NCI-H1436 (cell line): Measurements from ENCODE around the gene RNF114.
"Not testable (repeated sequence)": the region's sequence is repeated elsewhere in the genome, so short reads cannot be mapped to it uniquely, and the experiment has no call there.

Source experiments
- DNase-seq: peaks from one replicate; lab custom pipeline; 2025; lab: John Stamatoyannopoulos, UW

RNF114 gene

DNA sequence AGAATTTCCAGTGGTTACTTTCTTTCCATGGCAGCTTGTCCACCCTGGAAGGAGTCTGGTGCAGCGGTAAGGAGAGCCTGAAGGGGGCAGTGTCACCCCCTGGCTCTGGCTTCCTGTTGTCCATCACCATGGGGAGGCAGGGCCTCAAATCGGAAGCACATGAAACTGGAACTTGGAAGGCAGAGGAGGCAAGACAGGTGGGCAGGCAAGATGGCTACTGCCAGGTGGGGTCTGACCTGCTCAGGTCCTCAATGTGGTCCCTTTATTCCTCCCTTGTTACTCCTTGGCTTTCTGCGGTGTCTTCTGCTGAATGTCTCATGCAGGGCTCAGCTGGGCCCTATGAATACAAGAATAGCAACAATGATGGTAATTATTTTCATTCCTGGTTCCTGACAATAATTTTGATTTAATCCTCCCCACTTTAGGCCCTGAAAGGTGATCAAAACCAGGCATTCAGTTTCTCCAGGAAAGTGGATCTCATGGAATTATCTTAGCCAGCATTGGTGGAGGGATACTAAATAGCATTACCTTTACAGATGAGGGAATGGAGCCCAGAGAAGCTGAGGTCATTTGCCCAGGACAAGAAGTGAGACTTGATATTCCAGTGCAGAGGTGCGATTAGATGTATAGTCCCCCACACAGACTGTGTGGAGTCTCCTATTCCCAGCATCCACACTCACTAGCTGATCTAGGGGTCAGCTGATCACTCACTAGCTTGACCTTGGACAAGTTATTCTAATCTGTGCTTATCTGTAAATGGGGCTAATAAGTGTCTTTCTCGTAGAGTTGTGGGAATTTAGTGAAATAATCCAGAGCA, 29.0 kb downstream of the RNF114 start:
- no peak for DNase-seq

DNA sequence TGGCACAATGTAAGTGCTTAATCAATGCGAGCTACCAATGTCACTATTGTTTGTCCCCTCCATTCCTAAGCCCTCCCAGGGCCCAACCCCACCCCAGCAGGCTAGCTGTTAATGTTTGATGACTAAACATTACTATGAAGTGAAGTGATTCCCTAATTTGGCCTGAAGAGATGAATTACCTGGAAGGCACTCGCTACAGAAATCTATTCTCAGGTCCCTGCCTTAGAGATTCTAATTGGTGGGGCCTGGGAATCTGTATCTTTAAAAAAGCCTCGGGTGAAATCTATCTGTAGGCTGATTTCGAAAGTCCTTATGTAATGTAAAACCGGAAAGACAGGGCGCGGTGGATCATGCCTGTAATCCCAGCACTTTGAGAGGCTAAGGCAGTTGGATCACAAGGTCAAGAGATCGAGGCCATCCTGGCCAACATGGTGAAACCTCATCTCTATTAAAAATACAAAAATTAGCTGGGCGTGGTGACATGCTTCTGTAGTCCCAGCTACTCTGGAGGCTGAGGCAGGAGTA, 29.6 kb downstream of the RNF114 start:
- DNase-seq = no peak

GRCh38 chr20:49966861-49967260, 30.7 kb downstream of the RNF114 start:
- no peak for DNase-seq

GRCh38 chr20:49969234-49969633, 33.0 kb downstream of the RNF114 start:
- DNase-seq = no peak

GRCh38 chr20:49969946-49970345, 33.7 kb downstream of the RNF114 start:
- no peak for DNase-seq

GRCh38 chr20:49970498-49970897, 34.3 kb downstream of the RNF114 start:
- no peak for DNase-seq

DNA sequence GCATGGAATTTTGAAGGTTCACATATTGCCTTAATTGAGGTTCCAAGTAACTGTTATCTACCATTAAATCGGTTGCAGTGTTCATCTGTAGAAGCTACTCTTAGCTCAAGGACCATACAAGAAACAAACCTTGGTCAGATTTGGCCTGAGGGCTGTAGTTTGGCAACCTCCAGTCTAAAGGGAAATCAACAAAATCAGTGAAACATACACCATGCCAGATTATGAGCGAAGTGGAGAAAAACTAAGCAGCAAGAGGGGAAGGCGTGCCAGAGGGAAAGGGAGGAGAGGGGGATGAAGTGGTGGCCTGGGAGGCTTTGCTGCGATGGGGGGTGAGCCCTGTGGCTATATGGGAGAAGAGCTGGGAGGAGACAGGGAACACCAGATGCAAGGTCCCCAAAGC, 37.8 kb downstream of the RNF114 start:
- DNase-seq = no peak

GRCh38 chr20:49976542-49976941, 40.3 kb downstream of the RNF114 start:
- no peak for DNase-seq

GRCh38 chr20:49977740-49978139, 41.5 kb downstream of the RNF114 start:
- not testable (repeated sequence) for DNase-seq

DNA sequence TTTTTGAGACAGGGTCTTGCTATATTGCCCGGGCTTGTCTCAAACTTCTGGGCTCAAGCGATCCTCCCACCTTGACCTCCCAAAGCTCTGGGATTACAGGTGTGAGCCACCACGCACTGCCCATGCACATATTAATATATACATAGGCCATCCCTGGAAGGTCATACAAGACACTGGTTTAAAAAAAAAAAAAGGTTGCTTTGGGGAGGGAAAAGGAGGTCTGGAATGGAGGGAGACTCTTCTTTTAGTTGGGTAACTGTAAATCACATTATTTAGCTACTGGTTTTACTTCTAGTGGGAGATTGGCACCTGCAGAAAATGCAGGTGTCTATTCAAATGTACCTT, 42.5 kb downstream of the RNF114 start:
- no peak for DNase-seq

GRCh38 chr20:49979030-49979832, 43.0 kb downstream of the RNF114 start:
- peak; percentile 39 for DNase-seq

DNA sequence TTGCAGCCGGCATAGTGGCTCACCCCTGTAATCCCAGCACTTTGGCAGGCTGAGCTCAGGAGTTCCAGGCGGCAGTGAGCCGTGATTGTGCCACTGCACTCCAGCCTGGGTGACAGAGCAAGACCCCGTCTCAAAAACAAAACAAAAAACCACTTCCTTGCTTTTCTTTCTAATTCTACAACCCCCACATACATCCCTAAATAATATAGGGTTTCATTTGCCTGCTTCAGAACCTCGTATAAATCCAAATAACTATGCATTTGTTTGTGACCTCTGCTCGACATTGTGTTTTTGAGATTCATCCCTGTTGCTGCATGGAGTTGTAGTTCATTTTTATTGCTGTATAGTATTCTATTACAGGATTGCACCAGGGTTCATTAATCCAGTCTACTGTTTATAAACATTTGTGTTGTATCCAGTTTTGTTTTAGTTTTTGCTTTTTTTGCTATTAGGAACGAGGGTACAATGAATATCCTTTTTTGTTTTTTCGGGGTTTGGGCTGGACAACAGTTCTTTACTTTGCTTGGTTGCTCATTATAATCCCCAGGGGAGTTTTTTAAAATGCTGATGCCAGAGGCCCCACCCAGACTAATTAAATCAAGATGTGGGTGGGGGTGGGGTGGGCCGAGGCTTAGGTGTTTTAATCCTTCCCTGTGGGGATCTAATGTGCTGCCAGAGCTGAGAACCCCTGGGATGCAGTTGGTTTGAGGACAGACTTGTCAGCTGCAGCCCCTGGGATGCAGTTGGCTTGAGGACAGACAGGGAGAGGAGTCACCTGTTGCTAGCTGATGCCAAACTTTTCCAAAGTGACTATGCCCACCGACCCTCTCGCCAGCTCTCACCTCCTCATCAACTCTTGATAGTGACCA, 44.2 kb downstream of the RNF114 start:
- no peak for DNase-seq

DNA sequence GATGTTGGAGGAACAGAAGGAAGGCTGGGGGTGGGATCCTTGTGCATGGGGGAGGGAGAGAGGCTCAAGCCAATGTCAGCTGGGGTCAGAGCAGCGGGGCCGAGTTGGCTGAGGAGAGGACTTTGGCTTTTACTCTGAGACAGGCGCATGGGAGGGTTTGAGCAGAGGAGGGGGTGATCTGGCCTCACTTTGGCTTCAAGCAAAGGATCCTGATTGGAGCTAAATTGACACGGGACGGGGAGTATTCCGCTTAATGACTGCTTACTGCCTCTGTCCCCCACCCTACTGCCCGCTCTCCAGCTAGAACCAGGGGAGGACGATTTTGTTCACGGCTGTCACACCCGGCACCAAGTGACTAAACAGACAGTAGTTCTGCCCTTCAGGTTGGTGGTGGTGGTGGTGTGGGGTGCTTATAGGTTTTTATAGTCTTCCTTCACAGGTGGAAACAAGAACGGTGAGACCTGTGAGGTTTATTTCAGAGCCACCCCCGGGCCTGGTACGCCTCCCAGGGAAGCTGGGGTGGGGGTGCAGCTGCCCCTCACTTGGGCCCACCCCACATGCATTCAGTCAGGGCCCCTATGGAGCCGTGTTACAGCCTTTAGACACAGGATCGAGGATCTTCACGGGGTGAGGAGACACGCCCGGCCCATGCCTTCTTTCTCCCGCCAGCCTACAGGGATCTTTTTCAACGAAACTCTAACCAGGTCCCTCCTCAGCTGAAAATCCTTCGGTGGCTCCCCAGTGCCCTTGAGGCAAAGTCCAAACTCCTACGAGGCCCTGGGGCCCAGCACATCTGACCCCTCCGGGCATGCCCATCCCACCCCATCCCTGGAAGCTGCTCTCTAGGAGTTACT, 45.2 kb downstream of the RNF114 start:
- DNase-seq = no peak

- no peak for DNase-seq
Measured at GRCh38 chr20:49982072-49982345, 45.8 kb downstream of the RNF114 start.

DNA sequence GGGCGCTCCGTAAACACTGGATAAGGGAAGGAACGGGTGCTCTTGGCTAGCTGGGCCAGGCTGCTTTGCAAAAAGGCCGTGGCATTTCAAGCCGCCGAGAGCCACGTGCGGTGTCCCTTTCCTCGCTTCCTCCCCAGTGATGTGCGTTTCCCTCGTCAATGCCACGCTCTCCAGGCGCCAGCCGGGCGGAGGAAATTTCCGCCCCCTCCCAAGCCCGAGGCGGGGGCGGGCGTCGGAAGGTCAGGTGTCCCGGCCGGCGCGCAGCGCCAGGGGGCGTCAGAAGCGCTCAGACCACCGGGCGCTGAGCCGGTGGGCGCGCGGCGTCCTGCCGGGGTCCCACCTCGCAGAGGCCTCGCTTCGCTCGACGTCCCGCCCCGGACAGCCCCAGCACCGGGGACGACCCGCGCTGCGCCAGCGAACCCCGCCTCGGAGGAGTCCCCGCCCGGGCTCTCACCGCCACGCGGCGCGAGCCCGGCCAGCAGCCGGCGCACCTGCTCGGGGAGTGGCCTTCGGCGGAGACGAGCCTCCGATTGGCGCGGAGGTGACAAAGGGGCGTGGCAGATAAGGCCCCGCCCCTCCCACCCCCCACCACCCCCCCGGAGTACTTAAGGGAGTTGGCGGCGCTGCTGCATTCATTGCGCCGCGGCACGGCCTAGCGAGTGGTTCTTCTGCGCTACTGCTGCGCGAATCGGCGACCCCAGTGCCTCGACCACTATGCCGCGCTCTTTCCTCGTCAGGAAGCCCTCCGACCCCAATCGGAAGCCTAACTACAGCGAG, 46.3 kb downstream of the RNF114 start, which contains the start of gene SNAI1:
Gene SNAI1 (plus strand): TSS at position 635 of the 777 bp plus-strand sequence. CDS start 80 bp downstream, at position 715.
- peak; percentile 89 for DNase-seq

DNA sequence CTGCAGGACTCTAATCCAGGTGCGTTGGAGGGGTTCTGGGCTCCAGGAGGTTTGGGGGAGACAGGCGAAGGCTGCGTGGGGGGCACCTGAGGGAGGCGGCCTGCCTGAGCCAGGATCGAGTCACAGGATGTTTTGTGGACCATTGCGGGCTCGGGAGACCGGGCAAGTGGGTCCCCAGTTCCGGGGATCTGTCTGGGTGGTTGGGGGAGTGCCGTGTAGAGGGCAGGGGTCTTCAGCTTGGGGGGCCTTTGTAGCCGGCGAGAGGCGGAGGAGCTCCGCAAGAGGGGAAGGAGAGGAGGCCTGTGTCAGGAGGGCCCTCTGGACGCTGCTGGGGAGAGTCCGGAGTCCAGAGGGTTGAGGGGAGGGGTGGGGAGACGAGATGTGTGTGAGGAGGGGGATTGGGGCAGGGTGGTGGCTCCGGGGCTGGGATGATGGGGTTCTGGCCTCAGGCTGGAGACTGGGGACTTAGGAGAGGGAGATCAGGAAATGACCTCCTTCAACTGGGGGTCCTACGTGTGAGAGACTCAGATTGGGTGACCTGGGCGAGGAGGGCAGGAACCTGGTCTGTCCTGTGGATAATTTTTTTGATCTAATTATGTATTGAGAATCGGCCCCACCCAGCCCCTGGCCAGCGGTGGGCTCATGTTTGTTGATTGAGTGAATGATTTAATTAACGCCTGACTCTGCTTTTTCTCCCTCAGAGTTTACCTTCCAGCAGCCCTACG, 47.1 kb downstream of the RNF114 start:
- no peak for DNase-seq

GRCh38 chr20:49983848-49984408, 47.7 kb downstream of the RNF114 start:
- DNase-seq = no peak

GRCh38 chr20:49984426-49985153, 48.4 kb downstream of the RNF114 start:
- DNase-seq = no peak

GRCh38 chr20:49985157-49985556, 49.0 kb downstream of the RNF114 start:
- DNase-seq = no peak
